GM21717 (cell line): ENCODE data around the gene SOBP.
"Not testable (repeated sequence)": the region's sequence is repeated elsewhere in the genome, so short reads cannot be mapped to it uniquely, and the experiment has no call there.

Experiments used
- ATAC-seq: cut with Tn5 transposase; IDR thresholded peaks from one replicate; pipeline ENCODE4 v1.9.1; 2021; ENCODE audit warnings: mild to moderate bottlenecking, moderate library complexity; ENCODE audit not compliant: unreplicated experiment

Gene SOBP, protein sequence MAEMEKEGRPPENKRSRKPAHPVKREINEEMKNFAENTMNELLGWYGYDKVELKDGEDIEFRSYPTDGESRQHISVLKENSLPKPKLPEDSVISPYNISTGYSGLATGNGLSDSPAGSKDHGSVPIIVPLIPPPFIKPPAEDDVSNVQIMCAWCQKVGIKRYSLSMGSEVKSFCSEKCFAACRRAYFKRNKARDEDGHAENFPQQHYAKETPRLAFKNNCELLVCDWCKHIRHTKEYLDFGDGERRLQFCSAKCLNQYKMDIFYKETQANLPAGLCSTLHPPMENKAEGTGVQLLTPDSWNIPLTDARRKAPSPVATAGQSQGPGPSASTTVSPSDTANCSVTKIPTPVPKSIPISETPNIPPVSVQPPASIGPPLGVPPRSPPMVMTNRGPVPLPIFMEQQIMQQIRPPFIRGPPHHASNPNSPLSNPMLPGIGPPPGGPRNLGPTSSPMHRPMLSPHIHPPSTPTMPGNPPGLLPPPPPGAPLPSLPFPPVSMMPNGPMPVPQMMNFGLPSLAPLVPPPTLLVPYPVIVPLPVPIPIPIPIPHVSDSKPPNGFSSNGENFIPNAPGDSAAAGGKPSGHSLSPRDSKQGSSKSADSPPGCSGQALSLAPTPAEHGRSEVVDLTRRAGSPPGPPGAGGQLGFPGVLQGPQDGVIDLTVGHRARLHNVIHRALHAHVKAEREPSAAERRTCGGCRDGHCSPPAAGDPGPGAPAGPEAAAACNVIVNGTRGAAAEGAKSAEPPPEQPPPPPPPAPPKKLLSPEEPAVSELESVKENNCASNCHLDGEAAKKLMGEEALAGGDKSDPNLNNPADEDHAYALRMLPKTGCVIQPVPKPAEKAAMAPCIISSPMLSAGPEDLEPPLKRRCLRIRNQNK

DNA sequence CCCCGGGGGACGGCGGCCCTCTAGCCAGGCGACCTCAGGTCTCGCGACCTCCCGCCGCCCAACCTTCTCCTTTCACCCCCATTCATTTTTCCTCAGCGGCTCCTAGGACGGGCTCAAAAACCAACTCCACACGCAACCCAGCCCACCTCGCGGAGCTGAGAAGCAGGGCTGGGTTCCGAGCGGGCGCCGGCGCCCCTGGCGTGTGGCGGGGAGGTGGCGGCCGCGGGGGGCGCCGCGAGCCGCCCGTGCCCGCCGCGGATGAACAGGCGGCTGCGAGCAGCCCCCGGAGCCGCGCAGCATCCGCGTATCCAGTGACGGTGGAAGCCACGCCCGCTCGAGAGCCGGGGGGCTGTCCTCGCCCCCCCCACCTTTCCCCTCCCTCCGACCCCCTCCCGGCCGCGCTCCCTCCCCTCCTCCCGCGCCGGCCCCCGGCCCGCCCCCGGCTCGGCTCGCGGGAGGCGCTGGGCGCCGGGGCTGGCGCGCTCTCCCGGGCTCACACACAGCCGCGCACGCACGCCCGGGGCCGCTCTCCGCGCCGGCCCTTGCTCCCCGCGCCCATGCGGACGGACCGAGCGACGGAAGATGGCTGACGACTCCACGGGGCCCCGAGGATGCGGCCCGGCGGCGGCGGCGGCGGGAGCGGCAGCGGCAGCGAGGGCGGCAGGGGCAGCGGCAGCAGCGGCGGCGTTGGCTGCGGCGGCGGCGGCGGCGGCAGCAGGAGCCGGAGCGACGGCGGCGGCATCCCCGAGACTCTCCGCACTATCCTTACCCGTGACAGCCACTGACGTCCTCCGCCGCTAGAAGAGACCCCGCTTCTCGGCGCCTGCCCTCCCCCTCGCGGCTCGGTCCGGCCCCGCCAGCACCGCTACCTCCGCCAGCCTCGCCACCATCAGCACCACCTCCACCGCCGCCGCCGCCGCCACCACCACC lies at the start of gene SOBP:
TSS of gene SOBP (plus strand) at position 482 of the 930 bp plus-strand sequence. CDS start 500 bp downstream, outside the sequence.
- peak; percentile 48 for ATAC-seq

DNA sequence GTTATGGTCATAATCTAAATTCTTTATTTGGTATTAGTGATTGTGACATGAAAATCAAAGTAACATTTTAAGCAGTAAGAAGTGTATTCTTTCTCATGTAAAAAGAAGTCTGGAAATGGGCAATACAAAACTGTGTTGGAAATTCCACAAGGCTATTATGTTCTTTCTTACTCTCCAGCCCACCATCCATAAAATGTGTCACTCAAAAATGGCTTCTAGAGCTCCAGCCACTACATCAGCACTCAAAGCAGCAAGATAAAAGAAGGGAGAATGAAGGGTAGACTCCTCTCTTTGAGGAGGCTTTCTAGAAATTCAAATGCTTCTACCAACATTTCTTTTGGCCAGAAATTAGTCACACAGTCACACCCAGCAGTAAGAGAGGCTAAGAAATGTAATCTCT lies 49.0 kb upstream of the SOBP start:
- ATAC-seq: no peak

DNA sequence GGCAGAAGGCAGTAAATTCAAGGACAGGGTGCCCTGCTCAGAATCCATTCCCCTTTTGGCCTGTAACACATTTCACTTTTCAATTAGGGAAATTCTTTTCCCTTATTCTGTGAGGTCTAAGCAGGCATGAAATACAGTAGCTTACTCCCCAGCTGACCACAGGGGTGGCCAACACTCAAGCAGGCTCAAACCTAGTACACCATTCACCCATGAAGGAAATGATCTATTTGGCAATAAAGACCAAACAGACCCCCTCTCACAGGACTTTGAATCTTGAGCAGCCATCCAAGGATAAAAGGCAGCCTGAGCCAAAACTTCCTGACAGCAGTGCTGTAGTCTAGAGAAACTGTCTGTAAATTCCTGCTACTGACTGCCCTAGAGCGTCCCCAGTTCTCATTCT lies 48.2 kb upstream of the SOBP start:
- ATAC-seq: no peak

DNA sequence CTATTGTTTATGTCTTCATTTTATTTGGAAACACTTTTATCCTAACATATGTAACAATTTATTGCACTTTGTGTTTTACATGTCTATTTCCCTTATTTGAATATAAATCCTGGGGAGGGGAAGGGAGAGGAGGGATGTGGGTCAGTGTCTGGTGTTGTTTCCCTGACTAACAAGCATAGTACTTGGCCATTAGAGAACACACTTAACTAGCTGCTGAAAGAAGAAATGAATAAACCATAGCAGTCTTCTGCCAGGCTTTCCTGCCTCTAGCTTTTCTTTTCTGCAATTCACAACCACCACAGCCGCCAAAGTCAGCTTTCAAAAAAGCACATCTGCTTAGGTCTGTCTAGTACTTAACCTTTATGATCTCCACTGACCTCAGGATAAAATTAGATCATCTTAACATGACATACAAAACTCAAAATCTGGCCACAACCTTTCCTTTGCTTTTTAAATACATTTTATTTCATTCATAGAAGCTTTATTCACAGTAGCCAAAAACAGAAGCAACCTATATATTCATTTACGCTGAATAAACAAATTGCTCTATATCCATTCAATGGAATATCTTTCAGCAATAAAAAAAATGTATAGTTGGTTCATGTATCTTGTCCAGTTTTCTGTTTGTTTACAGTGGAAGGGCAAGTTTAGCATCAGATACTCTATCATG lies 46.8 kb upstream of the SOBP start:
- ATAC-seq: no peak

DNA sequence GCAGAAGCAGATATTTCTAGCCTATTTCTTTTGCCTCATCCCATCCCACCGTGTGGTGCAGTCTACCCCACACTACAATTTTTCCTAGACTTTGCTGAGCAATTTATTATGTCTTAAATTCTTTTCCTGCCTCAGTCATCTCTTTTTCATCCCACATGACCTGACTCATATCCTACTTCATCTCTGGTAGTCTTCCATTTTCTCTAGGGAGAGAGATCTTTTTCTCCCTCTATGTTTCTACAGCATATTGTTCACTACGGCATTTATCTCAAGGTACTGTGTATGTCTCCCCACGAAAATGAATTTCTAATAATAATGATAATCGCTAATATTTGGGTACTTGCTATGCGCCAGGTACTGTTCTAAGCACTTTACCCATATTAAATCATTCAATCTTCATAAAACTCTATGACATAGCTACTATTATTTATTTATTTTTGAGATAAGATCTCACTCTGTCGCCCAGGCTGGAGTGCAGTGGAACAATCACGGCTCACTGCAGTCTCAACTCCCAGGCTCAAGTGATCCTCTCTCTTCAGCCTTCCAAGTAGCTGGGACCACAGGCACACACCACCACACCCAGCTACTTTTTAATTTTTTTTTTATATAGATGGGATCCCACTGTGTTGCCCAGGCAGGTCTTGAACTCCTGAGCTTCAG lies 46.2 kb upstream of the SOBP start:
- no peak for ATAC-seq

DNA sequence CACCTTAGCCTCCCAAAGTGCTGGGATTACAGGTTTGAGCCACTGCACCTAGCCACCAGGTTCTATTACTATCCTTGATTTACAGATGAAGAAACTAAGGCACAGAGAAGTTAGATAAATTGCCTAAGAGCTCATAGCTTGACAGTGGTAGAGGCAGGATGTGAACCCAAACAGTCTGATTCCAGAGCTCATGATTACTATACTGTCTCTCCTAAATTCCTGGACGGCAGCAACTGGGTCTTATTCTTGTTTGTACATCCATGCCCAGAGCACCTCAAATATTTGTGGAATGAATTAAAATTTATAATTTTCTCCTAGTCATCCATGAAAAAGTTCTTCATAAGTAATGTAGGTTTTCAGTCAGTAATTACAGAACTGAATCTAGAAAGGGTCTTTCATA lies 45.6 kb upstream of the SOBP start:
- ATAC-seq: no peak

DNA sequence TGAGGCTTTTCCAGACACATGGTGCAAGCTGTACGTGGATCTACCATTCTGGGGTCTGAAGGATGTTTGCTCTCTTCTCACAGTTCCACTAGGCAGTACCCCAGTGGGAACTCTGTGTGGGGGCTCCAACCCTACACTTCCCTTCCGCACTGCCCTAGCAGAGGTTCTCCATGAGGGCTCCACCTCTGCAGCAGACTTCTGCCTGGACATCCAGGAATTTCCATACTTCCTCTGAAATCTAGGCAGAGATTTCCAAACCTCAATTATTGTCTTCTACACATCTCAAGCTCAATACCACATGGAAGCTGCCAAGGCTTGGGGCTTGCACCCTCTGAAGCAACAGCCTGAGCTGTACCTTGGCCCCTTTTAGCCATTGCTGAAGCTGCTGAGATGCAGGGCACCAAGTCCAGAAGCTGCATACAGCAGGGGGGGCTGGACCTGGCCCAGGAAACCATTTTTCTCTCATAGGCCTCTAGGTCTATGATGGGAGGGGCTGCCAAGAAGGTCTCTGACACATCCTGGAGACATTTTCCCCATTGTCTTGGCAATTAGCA lies 42.2 kb upstream of the SOBP start:
- ATAC-seq: no peak

DNA sequence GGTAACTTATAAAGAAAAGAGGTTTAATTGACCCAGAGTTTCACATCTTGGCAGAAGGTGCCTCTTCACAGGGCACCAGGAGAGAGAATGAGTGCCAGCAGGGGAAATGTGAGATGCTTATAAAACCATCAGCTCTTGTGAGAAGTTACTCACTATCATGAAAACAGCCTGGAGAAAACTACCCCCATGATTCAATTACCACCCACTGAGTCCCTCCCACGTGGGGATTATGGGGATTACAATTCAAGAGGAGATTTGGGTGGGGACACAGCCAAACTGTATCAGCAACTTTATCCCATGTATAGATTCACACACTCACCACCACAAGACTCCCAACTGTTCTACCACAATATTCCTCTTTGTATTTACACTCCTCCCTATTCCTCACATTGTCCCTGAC lies 41.1 kb upstream of the SOBP start:
- ATAC-seq: no peak

DNA sequence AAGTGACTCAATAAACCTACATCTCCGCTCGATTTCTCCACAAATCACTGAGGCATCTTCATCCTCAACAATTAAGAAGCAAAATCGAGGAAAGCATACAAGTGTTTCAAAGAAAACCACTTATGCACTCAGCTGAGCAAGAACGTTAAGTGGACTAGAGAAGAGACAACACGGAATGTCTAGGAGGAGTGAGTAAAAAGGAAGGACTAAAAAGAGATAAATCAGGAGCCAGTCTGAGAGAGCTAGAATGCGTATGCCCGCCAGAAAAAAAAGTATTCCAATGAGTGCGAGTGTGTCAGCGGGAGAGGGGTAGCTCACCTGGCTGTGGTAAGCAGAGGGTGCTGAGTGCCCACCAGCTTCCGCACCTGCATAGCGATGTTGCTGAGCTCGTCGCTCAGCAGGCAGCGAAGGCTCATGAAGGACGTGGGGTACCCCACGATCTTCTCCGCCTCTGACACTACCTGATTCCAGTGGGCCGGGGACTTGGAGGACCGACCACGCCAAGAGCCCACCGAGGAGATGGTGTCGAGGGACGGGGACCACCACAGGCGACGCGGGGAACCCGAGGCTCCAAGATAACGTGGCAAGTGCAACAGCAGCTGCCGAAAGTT lies 31.1 kb upstream of the SOBP start:
- peak; percentile 26 for ATAC-seq

DNA sequence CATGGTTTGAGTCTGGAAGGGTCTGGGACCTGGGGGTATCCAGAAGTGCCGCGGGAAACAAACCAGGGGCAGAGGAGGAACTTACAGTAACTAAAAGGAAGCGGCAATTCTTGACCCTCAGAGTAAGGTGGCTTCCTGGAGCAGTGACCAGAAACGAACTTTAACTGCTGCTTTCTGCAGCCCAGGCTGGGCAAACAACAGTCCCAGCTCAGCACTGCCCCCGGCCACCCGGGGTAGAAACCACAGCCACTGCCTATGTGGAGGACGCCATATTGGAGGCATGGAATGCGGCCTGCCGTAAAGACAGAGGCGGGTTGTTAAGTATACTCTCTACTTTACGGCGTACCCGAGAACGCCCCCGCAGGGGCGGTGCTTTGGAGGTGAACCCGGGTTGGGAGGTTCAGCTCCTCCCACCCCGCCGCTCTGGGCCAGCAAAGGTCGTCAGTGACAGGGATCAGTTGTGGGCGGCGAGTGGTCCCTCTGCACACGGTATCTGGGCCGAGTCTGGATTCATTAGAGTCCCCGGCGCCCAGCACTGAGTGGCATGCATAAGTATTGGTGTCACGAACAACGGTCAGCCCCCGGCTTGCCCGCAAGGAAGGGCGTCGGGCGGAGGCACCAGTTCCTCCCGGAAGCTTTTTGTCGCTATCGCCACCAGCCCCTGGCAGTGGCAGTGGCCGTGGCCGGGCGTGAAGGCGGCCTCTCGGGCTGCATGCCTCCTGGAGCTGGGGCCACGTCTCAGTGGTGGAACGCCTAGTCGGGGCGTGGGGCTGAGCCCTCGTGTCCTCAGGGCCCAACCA lies 30.4 kb upstream of the SOBP start, which contains the start of gene PDSS2:
TSS of gene PDSS2 (minus strand) at position 282 of the 800 bp plus-strand sequence. CDS start at position 3, 279 bp downstream.
- ATAC-seq: peak; percentile 93

DNA sequence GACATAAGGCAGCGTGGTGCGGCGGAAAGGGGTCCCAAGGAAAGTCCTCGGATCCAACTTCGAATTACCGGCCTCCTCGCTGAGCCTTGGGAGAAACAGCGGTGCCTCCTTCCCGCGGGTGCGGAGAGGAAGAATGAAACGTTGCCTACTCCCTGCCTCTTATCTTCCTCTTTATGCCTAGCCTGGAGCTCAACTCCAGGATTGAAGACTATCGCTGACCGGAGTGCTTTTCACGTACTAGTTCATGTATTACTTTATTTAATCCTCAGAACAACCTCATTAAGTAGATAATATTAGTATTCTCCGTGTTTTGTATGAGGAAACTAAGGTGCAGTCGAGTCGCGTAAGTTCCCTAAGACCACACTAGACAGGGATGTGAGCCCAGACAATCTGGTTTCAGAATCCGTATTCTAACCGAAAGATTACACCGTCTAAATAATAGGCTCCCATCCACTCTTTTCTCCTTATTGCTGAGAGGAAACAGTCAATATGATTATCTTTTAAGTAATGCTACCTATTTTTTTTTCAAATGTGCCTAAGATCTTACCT lies 29.8 kb upstream of the SOBP start:
- ATAC-seq: no peak

DNA sequence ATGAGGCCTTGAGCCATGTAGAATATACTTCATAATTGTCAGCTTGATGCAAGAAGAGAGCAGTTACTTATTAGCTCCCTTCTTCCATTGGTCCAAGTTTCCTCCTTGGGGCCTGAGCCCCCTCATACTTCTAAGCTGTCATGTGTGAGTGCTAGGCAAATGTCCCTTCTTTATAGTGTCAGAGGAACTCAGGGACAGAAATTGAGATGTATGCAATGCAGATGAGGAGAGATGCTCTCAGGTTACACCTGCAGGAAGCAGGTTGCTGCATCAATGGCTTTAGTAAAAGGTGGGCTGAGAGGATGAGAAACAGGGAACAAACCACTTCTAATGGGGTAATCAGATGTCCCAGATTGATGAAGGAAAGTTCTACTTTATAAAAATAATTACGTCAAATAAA lies 23.9 kb upstream of the SOBP start:
- ATAC-seq: no peak

DNA sequence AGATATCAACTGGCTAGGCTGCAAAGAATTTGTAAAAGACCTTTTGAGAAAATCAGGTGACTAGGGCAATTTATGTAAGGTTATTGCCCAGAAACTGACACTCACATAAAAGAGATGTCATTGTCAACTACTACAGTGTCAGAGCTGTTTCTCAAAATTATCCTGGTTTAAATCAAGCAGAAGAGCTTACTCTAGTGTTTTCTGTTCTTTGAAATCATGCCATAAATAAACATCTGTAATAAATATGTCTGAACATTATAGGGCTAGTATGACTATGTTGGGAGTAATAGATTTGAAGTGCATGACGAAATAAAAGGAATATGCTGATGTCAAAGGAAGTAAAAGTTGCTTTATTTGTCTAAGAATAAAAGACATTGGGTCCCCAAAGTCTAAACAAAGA lies 19.6 kb upstream of the SOBP start:
- no peak for ATAC-seq

DNA sequence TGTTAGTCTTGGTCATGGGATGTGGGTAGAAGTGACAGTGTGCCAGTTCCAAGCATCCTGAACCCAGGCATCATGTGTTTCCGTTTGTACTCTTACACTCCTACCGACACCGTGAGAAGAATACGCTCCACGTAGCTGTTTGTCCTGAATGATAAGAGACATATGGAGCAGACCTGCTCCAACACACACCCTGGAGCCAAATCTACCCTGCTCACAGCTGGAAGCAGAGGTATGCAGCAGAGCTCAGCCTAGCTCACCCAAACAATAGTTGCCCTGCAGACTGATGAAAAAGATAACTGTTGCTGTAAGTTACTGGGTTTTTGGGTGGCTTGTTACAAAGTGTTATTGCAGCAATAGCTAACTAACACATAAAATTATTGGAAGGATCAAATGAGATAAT lies 16.3 kb upstream of the SOBP start:
- no peak for ATAC-seq

DNA sequence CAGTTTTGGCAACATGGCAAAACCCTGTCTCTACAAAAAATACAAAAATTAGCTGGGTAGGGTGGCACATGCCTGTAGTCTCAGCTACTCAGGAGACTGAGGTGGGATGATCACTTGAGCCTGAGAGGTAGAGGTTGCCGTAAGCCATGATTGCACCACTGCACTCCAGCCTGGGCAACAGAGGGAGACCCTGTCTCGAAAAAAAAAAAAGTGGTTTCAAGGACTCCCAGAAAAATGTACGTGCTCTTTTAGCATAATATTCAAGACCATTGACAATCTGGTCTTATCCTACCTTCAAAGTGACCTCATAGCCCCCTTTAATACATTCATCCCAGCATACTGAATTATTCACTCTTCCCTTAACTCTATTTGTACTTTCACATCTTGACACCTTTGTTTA lies 14.6 kb upstream of the SOBP start:
- not testable (repeated sequence) for ATAC-seq

DNA sequence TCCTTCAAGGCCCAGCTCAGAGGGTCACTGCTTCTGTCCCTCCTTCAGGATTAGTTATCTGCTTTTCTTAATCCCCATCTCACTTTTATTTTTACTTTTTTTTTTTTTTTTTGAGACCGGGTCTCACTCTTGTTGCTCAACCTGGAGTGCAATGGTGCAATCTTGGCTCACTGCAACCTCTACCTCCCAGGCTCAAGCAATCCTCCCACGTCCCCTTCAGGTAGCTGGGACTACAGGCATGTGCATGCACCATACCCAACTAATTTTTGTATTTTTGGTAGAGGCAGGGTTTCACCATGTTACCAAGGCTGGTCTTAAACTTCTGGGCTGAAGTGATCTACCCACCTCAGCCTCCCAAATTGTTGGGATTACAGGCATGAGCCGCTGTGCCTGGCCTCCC lies 14.1 kb upstream of the SOBP start:
- ATAC-seq: not testable (repeated sequence)

DNA sequence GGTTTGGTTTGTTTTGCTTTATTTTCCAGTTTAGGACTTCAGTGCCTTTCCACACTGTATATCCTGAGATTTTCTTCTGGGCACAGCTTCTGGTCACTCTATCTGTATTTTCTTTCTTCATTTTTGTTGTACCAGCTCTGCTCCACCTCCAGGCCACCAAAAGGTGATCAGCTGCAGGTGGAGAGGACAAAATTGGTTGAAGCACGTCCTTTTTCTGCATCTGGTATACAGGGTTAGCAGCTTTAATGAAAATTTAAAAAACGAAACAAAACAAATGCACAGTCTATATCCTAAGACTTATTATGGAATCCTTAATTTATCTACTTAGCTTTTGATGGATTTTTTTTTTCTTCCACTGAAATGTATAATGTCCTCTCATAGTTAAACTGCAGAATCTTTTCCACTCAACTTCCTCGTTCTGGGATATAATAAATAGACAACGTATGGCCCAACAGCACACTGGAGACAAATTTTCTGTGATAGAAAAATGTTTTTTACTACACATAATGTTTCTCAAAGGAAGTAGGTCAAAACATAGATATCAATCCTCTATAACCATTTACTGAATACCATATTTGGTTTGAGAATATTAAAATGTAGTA lies 10.7 kb upstream of the SOBP start:
- ATAC-seq: no peak
